ENCODE measurements around the gene IL34.

- TF ChIP-seq EZH2 (IDR thresholded peaks at IDR 0.05) (no peak), POLR2AphosphoS5 (IDR thresholded peaks at IDR 0.05; ENCODE audit: borderline replicate concordance, low read depth, low read length) (no peak)
Observed at GRCh38 chr16:70653406-70653805, 7.0 kb downstream of the IL34 start.
